Activated T-cell treated with anti-CD3 and anti-CD28 coated beads for 24 hours (primary cell): Measurements from ENCODE around the gene COL4A1.
"Not testable (repeated sequence)": the region's sequence is repeated elsewhere in the genome, so short reads cannot be mapped to it uniquely, and the experiment has no call there.

Experiments used
- DNase-seq: peaks from one replicate; pipeline ENCODE4 v3.0.0-alpha.2; 2020; ENCODE audit warnings: low read depth

The COL4A1 gene

DNA sequence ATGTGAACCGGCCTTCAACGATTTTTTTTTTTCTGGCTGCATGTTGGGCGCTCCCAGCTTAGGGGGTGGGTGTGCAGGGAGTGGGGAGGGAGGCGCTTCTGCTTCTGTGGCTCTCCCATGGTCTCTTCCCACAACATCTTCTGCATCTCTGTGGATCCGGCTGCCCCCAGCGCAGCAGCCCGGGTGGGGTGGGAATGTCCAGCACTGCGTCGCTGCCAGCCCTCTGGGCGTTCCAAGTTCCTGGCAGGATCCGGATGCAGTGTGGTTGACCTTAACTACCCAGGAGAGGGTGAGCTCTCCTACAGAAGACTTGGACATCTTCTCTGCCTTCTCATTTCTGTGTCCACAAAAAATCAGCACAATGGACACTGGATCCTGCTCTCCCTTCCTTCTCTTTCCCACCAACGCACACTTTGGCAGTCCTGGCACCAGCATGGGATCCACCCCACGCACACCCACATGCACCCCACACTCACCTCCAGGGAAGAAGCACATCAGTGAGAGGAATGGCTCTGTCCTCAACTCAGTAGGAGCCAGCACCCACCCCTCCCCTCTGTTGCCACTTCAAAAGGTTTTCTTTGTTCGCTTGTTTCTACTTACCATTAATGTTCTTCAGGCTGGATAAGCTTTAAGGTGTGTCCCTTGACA lies 177.3 kb downstream of the COL4A1 start:
- DNase-seq = no peak

- DNase-seq = no peak
These were observed 177.9 kb downstream of the COL4A1 start for GRCh38 chr13:110129076-110129475.

GRCh38 chr13:110128546-110128945 lies 178.4 kb downstream of the COL4A1 start:
- DNase-seq = no peak

GRCh38 chr13:110127986-110128511 lies 178.9 kb downstream of the COL4A1 start:
- no peak for DNase-seq

GRCh38 chr13:110126391-110126961 lies 180.5 kb downstream of the COL4A1 start:
- DNase-seq = no peak

GRCh38 chr13:110125613-110126272 lies 181.2 kb downstream of the COL4A1 start:
- DNase-seq = no peak

- no peak for DNase-seq
These were observed 181.8 kb downstream of the COL4A1 start for GRCh38 chr13:110125157-110125556.

DNA sequence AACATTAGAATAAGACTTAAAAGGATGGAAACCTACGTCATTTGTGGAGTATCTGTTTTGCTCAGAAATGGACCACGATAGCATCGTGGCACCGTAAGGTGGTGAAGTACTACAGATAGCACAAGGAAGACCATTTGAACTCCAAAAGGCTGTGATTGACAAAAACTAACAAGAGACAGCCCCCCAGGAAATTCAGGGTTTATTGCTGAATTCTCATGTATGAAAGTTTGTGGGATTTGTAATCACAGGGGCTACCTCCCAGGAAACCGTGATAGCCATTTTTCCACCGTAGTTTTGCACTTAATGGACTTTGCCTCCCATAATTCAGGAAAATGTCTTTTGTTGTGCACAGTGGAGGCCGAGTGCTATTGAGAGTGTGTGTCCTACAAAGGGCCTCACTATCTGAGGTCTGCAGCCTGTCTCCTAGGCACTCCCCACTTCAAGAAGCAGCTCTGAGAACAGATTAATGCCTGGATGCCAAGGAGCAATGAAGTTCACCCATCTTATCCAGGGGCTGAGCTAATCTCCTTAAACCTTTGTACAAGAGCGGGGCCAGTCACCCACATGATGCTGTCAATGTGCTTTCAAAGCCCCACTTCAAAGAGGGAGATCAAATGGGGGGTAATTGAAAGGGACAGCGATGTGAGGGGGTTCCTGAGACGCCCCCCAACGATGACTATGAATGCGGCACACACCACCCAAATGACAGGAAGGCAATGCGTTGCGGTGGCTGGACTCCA lies 182.6 kb downstream of the COL4A1 start:
- no peak for DNase-seq

GRCh38 chr13:110123041-110123809 lies 183.7 kb downstream of the COL4A1 start:
- DNase-seq = no peak

DNA sequence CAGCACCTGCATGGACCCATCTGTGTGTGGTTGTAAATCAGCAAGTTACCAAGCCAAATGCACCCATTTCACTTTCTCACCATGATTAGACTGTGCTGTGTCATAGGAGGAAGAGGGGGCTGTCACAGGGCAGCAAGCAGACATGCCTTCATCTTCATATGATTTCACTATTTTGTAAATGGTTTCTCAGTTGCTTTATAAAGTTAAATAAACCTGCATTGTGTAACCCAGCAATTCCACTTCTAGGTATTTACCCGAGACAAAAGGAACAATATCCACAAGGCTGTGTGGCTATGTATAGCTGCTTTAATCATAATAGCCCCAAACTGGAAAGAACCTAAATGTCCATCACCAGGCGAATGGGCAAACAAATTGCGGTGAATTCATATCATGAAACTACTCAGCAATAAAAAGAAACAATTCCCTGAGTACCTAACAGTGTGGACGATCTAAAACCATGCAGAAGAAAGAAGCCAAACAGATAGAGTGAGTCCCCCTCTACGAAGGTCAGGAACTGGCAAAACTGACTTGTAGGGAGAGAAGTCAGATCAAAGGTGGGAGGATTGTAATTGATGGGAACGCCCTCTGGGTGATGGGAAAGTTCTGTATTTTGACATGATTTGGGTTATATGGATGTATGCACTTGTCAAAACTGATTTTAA lies 185.4 kb downstream of the COL4A1 start:
- DNase-seq = no peak

- no peak for DNase-seq
These were observed 186.7 kb downstream of the COL4A1 start for GRCh38 chr13:110119935-110120905.

DNA sequence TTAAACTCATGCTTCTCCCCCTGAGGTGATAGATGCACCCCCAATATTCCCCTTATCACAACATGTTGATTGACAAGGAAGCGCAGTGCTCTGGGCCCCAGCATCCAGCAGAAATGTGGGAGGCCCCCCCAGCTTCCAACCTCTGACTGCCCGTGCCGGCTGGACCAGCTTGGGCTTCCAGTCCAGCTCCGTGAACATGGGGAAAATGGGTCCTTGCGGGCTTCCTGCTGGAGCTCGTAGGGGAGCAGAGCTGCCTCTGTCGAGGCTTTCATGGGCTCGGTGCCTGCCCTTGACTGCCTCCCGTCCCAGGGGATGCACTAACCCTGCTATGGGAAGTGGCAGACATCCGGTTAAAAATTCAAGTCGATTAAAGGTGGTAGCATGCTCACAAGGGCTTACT lies 188.9 kb downstream of the COL4A1 start:
- no peak for DNase-seq

GRCh38 chr13:110116072-110116487 lies 190.9 kb downstream of the COL4A1 start:
- DNase-seq = peak; percentile 23

- no peak for DNase-seq
These were observed 191.4 kb downstream of the COL4A1 start for GRCh38 chr13:110115591-110115990.

DNA sequence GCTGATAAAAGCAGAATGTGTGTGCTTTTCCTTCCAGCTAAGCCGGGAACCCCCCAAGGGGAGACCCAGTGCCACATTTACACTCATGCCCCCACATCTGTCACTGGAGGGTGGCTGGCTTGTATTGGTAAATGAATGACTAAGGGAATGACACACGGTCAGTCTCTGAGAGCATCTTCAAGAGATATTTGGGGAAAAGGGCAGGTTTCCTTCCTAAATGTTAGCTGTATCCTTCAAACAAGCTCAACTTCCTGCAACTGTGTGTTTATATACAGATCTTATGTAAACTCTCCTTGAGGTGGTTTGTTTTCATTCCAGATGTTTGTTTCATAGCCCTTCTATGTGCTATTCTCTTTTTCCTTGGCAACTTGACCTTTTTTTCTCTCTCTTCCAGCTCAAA lies 192.6 kb downstream of the COL4A1 start:
- DNase-seq = no peak

DNA sequence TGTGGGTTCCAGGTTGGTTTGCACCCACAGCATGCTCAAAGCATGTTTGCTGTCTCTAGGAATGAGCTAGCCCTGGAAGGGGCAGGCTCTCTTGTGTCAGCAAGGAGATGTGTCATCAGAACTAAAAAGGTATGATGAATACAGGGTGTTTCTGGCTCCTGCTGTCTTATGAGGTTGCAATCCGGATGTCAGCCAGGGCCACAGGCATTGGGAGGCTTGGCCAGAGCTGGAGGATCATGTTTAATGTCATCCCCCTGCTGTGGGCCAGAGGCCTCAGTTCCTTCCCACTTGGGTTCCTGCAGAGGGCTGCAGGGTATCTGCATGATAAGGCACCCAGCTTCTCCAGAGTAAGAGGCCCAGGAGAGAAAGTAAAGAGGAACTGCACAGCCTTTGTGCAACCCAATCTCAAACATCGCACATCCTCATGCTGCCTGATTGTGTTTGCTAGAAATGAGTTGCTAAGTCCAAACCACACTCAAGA lies 193.6 kb downstream of the COL4A1 start:
- DNase-seq = no peak

- not testable (repeated sequence) for DNase-seq
These were observed 194.6 kb downstream of the COL4A1 start for GRCh38 chr13:110112379-110112778.

- no peak for DNase-seq
These were observed 196.2 kb downstream of the COL4A1 start for GRCh38 chr13:110110783-110111182.

DNA sequence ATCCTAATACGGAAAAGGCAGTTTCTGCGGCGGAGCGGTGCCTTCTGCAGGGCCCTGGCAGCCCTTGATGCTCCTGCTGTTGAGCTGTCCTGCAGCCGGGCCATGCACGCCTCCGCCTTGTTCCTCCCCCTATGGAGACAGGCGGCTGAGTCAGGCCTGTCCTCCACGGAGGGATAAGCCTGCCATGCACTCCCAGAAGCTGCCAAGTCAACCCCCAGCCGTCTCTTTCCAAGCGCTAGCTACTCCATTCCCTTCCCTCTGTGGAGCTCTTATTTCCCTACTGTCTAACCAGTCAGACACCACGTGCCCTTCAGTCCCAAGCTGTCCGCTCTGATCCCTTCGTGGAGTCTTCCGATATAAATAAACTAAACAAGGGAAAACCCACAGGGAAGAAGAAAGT lies 197.0 kb downstream of the COL4A1 start:
- DNase-seq = no peak
